SIG-M5 treated with dmso at 0.1 percent for 504 hours (cell line): Measurements from ENCODE around the gene KIAA1958.
"Not testable (repeated sequence)": the region's sequence is repeated elsewhere in the genome, so short reads cannot be mapped to it uniquely, and the experiment has no call there.

ENCODE experiments used
- DNase-seq: peaks from one replicate; lab custom pipeline; 2025; ENCODE audit not compliant: unreplicated experiment; lab: John Stamatoyannopoulos, UW

KIAA1958 gene

DNA sequence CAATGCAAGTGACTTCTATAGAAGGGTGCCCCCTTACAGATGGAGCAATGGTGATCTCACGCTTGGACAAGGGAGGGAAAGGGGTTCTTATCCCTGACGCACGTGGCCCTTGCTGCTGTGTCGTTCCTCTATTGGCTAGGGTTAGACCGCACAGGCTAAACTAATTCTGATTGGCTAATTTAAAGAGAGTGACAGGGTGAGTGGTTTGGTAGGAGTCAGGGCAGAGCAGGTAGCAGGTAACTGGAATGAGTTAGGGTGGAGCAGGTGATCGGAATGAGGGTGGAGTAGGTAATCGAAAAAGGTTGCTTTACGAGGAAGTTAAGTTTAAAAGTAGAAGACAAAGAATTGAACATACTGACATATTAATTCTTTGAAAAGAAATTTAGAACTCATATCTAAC lies 105.2 kb downstream of the KIAA1958 start:
- DNase-seq: not testable (repeated sequence)

DNA sequence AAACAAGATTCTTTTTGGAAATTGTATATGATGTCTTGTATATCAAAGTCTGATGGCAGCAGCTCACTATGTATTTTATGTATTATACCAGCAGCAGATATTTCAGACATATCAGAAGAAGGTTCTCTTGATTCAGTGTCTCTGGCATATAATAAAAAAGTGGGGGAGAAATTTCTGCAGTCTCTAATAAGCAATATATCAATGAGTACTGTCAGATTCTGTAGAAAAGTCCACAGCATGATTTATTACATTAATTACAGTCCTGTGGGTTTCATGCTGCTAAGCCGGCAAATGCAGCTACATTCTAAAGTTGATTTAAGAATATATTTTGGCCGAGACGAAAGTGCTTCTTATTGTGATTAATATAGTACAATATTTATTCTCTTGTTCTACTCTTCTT lies 113.1 kb downstream of the KIAA1958 start:
- no peak for DNase-seq

DNA sequence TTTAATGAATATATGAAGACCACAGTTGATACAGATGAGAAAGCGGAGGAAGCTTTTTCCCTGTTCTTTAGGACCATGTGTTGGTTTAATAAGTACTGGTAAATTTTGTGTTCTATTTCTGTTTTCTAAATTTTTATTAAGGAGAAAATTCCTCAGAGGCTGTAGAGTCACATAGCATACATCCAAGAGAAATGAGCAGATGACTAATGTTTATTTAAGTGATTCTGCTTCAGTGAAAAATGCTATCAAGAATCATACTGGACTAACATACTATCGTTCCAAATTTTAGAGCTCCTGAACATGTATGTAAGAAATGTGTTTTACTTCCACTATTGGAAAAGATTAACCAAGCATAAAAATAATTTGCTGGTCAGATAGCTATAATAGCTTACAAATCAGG lies 115.0 kb downstream of the KIAA1958 start:
- no peak for DNase-seq

DNA sequence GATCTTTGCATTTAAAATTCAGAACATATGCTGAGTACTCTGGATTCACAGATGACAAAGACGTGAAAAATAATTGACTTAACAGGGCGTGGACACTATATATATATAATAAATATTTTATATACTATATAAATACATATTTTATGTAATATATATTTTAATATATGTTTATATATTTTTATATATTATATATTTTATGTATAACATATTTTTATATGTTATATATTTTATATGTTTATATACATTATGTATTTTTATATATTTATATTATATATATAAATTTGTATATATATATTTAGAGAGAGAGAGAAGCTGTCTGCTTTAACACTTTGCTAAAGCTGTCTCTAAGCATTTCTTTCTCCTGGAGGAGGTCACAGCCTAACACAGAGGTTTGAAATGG lies 118.2 kb downstream of the KIAA1958 start:
- no peak for DNase-seq

DNA sequence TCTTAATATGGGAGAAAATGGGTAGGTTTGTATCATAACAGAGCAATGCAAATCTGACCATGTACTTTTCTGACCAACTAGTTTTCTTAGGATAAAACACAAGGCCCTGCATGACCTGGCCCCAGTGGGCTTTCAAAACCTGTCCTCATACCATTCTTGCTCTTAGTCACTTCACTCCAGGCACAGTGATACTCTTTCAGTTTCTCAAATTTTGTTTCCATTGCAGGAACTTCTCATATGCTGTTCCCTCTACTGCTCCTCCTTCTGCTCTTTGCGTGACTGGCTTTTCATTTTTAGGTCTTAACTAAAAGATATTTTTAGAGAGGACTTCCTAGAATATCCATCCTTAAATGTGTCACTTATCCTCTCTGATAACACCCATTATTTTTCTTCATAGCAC lies 118.9 kb downstream of the KIAA1958 start:
- DNase-seq: no peak

DNA sequence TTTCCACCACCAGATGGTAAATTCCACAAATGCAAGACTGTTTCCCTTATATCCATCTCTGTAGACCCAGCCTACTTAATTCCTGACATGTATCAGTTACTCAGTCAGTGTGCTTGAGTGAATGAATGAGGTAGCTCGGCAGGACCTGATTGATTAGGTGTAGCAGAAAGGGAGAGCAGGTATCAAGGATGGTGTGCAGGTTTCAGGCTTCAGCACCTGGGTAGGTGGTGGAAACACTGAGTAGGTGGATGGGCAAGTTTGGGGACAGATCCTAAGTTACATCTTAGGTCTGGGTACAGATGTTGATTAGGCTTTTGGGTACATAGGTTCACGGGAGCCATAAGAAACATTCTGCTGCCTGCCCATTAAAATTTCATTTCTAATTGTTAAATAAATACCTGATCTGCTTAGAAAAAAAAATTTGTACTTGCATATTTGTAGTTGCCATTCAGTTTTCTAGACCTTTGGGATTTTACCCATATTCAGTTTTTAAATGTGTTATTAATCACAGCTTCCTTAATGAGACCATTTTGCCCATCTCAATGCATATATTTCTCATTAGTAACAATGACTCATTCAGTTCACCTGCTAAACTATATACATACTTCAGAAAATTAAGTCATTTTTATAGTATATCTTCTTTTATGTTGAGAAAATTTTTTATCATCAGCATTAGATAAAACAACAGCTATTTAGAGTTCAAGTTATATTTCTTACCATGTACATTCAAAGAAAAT lies 119.5 kb downstream of the KIAA1958 start:
- DNase-seq: no peak

DNA sequence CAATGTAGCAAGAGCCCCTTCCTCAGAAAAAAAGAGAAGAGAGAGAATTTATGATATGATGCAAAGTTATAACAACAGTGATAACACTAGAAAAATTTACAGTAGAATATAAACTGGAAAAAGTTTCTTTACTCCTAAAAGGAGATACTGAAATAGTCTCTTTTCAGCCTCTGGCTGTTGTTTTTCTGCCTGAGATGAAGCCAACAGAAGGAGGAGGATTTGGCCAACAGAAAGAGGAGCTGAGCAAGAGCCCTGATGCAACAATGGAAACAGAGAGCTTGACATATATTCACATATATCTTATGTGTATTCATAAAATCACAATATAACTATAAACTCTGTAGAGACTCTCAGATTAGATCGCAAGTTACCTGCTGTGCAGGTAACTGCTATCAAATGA lies 122.2 kb downstream of the KIAA1958 start:
- no peak for DNase-seq

DNA sequence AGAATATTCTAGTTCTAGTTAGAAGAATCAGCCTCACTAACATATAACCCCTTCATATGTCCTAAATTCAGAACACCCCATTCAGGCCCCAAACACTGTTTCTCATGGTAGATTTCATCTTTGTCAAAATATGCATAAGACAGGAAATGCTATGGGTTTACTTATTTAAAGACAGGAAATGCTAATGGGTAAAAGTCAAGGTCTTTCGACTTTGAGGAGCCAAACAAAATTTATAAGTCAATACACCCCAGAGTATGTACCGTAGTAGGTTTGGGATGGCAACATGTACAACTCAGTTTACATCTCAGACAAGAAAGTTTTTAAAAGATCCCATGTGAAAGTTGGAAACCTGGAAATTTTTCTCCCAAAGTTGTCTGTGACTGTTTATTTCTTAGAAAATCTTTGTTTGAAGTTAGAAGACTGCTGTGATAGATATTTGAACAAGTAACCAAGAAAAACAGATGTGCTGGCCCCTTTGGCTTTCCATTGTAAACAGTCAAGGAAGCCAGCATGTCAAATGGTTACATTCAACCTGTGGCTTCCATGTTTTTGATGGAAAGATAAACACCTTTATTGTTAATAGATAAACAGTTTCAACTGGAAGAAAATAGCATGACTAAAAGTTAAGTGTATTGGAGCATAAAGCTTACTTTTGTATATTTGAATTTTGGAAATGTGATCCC lies 129.1 kb downstream of the KIAA1958 start:
- no peak for DNase-seq

DNA sequence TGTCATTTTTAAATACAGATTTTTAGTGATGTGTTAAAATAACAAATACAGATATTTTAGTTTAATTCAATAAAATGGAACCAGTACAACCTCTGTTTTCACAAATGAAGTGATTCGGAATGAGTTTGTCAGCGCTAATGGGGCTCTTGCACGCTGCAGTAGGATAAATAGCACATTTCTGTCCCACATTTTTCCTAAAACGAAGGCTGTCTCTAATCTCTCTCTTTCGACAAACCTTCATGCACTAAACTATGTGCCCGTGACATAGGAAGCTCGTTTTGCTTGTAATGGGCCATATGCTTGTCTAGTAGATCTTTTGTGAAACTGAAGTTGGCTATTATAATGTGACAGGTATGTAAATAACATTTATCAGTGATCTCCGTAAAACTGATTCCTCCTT lies 130.7 kb downstream of the KIAA1958 start:
- no peak for DNase-seq

DNA sequence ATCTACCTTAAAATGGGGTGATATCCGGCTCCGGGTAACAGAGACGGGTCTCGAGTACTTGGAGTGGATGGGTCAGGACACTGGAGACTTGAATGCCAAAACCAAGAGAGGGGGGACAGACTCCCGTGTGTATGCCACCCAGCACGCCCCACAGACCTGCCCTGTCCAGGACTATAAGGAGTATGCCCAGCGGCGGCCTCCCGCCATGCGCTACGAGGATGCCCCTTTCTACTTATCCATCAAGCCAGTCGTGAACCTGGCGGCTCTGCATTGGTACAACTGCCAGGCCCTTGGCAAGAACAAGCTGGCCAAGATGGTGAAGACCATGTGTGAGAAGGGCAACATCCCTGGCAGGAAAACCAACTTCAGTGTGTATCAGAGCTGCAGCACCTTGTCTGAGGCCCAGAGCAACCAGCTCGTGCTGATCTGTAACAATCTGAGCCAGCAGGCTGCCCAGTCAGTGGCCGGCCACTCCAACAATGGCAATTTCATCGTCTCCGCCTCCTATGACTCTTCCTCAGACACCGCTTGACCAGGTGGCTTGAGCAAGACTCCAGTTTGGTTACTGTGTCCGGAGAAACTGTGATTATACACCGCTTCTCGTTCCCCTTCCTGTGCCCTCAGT lies 131.9 kb downstream of the KIAA1958 start:
- no peak for DNase-seq

DNA sequence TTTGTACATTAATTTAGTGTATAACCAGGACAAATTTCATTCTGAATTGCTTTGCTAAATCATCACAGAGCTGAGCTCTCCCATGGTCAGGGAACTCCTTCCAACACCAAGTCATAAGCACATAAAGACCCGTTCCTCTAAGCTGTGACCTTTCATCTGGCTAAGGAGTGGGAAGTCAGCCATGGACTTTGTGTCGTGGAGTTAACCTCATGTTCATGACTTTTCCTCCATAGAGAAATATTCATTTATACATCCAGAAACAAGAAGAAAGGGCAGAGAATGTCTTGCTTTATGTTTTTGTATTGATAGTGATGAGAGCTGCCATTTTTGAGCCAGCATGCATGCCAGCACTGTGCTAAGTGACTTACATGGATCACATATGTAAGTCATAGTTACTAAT lies 133.8 kb downstream of the KIAA1958 start:
- DNase-seq: no peak

DNA sequence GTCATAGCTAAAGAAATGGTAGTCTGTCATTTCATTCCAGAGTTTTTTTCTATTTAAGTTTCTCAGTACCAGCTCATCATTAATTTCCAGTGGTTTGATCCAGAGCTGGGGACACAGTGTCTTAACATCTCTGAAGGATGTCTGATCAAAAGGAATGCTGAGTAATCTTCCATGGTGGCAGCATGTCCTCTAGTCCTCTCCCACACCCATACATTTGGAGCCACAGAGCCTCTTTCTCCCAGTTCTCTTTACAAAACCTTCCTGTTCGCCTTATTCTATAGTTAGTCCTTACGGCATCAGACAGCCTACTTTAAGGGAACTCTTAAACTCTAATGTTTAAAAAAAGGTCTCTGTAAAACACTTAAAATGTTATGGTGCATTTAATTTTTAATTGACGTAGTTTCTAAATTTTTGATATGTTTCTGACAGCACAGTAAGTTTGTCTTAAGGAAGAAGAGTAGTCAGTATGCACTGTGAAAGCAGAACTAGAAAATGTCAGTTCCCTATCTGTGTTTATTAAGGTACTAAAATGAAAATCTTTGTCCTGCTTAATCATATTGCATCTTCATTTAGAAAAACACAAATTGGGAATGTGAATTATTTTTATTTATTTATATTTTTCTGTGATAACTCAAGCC lies 134.5 kb downstream of the KIAA1958 start:
- DNase-seq: peak; percentile 18

DNA sequence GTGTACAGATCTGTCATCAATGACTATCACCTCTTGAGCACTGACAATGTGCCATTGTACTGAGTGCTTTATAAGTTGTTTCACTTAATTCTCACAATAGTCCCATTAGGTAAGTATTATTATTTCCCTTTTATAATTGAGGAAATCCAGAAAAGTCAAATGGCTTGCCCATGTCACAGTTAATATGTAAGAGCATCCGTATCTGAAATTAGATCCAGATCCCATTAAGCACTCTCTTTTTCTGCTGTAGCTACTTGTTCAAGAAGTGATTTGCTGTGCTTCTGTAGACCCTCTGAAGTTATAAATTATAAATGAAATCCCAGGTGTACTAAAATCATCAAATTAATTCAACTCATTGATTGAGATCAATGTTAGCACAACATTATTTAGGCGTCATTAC lies 136.6 kb downstream of the KIAA1958 start:
- DNase-seq: no peak

DNA sequence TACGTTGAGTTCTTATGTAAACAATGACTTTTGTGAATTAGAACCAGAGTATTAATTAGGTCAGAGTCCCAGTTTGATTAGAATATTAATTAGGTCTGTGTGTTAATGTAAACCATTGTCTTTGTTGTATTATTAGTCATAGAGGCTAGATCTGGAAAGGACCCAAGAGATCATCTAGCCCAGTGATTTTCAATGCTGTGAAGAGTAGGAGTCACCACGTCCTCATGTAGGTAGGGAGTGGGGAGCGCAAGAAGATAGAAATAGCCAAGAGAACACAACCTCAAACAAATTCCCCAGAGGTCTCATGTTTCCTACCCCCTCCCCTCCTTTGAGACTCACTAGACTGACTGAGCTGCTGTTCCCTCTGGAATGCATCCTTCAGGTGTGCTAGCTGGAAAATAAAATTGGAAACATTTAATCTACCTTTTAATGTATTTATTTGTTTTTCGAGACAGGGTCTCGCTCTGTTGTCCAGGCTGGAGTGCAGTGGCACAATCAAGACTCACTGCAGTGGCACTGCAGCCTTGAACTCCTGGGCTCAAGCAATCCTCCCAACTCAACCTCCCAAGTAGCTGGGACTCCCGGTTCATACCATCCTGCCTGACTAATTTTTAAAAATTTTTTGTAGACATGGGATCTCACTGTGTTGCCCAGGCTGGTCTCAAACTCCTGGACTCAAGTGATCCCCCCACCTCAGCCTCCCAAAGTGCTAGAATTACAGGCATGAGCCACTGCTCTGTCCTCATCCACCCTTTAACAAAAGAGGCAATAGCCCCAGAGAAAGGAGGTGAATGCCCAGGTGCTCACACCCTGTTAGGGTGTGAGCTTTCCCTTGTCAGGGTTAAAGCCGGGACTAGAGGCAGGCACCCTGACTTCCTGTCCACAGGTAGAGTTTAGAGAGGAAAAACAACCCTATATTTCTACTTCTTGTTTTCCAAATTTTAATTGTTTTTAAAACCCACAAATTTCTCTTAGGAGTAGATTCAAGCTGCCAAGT lies 138.4 kb downstream of the KIAA1958 start:
- no peak for DNase-seq

DNA sequence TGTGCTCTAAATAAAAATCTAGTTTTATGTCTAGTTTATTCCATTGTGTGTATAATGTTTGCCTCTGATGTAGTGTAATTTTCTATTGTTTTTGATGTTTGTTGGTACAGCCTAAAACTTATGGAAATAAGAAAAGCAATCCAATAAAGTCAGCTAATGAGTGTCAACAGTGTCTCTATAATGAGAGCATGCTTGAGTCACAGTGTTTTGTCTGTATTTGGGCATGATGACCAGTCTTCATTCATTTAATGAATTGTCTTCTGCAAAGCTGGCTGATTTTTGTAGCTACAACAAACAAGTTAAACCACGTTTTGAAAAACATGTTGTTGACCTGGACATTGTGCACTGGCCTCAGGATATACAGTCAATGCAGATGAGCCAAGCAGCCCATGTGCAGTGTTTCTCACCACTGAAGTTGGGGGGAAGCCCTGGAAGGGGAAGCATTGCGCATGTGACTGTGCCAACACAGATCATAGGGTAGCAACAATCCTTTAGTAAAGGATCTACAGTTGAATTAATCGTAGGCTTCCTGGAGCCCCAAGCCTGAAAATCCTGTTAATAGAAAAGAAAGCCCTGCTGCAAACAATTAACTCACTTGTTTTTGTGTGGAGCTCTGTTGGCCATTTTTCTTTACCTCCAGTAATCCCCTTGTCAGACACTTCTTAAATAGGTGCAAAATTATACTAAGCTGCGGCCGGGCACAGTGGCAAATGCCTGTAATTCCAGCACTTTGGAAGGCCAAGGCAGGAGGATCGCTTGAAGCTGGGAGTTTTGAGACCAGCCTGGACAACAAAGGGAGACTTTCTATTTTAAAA lies 143.3 kb downstream of the KIAA1958 start:
- DNase-seq: no peak

DNA sequence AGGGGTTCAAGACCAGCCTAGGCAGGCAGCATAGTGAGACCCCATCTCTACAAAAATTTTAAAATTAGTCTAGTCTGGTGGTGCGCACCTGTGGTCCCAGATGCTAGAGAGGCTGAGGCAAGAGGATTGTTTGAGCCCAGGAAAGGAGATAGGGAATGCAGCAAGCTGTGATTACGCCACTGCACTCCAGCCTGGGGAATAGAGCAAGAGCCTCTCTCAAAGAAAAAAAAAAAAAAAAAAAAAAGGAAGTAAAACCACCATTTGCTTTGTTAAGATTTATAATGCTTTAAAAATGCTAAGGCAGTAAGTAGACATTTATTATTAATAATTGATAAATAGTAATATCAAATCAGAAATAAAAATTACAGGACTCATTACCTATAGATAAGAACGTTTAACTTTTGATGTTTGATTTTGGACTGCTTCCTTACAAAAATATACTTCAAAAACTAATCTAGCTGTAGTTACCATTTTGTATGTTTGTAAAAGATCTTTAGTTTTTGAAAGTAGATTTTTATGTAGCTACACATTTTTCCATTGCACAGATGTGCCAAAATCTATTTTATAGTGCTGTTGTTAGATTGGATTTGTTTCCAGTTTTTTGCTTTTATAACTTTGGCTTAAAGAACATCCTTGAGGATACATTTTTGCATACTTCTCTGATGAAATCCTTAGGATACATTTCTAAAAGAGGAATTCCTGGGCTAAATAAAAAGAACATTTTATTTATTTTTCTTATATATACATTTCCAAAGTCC lies 144.9 kb downstream of the KIAA1958 start:
- peak; percentile 51 for DNase-seq

DNA sequence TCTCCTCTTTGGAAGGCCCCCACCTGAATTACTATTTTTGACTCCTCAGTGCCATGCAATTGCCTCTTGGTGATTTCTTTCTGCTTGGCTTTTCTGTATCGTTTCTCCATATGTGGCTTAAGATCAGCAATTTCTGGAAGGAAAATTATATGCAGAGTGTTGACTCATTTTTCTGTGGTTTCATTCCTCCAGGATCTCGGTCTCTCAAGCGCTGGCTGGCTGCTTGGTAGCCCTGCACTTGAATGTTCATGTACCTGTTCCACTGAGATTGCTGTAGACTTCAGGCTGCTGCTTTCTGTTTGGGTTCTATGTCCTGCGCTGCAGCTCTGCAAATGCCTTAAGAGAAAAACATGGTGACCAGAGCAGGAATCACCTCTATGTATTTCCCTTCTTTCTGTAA lies 153.7 kb downstream of the KIAA1958 start:
- no peak for DNase-seq

DNA sequence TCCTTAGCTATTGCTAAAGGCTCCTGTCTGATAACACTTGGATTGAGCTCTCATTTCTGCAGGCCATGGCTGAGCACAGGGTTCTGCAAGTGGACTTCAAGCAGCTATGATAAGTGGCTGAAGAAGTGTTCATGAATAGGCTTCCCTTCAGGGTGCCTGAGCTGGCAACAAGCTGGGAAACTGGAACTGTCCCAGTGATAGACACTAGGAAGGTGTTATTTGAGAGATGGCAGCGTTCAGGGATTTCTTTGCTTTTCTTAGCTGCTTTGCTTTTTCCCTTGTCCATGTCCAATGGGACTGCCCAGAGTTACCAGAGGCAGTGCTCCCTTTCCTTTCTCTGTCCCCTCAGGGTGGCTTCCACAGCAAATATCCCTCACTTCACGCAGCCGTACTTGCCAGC lies 155.5 kb downstream of the KIAA1958 start:
- DNase-seq: no peak

DNA sequence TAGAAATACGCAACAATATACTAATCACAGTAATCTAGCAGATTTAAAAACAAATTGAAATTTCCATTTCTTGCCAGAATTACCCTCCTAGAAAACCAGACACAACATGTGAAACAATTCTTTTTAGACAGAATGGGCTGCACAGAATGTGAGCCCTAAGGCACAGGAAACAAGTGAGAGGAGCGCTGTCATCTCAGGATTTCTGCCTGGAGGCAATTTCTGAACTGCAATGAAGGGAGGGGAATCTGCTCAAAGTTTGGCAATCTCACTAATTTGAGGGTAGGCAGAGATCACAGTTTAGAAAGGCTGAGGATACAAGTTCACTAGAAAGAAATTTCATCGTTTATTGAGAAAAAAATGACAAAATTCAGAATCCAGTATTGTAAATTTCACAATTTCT lies 161.0 kb downstream of the KIAA1958 start:
- no peak for DNase-seq
